ENCODE measurements around the gene SERPINE2.

SERPINE2 gene

GRCh38 chr2:223935459-223936125 lies 103.5 kb downstream of the SERPINE2 start:
- no peaks in the 10 kb centered on the region for H3K27me3 ChIP-seq (ENCODE audit: control insufficient read depth, insufficient read depth, low read length, poor library complexity, severe bottlenecking)
- H3K4me3 ChIP-seq (ENCODE audit: insufficient read depth, low read depth, low read length): no peak overlapping the region
- no peaks in the 10 kb centered on the region for H3K36me3 ChIP-seq (ENCODE audit: control insufficient read depth, insufficient read depth, low read length)
- H3K4me1 ChIP-seq (ENCODE audit: control insufficient read depth, insufficient read depth, low read length): peaks cover 3% of the 10 kb centered on the region
- no peaks in the 10 kb centered on the region for H3K9me3 ChIP-seq (ENCODE audit: control insufficient read depth, low read length)
- H3K27ac ChIP-seq (ENCODE audit: insufficient read depth, low read depth, low read length, poor library complexity, severe bottlenecking): no peak overlapping the region

GRCh38 chr2:223934870-223935269 lies 104.2 kb downstream of the SERPINE2 start:
- H3K4me3 ChIP-seq (ENCODE audit: insufficient read depth, low read depth, low read length): no peak overlapping the region
- H3K36me3 ChIP-seq (ENCODE audit: control insufficient read depth, insufficient read depth, low read length): no peaks in the 10 kb centered on the region
- H3K27me3 ChIP-seq (ENCODE audit: control insufficient read depth, insufficient read depth, low read length, poor library complexity, severe bottlenecking): no peaks in the 10 kb centered on the region
- peaks cover 3% of the 10 kb centered on the region for H3K4me1 ChIP-seq (ENCODE audit: control insufficient read depth, insufficient read depth, low read length)
- no peaks in the 10 kb centered on the region for H3K9me3 ChIP-seq (ENCODE audit: control insufficient read depth, low read length)
- WGBS, 2 experiments: 50 to 52% methylated on average over 6 of the region's 6 CpGs
- H3K27ac ChIP-seq (ENCODE audit: insufficient read depth, low read depth, low read length, poor library complexity, severe bottlenecking): no peak overlapping the region

GRCh38 chr2:223932816-223933800 lies 106.0 kb downstream of the SERPINE2 start:
- WGBS, 2 experiments: 92 to 93% methylated on average over 6 of the region's 6 CpGs
- H3K27me3 ChIP-seq (ENCODE audit: control insufficient read depth, insufficient read depth, low read length, poor library complexity, severe bottlenecking): no peaks in the 10 kb centered on the region
- H3K36me3 ChIP-seq (ENCODE audit: control insufficient read depth, insufficient read depth, low read length): no peaks in the 10 kb centered on the region
- H3K9me3 ChIP-seq (ENCODE audit: control insufficient read depth, low read length): no peaks in the 10 kb centered on the region
- peaks cover 3% of the 10 kb centered on the region for H3K4me1 ChIP-seq (ENCODE audit: control insufficient read depth, insufficient read depth, low read length)
- H3K27ac ChIP-seq (ENCODE audit: insufficient read depth, low read depth, low read length, poor library complexity, severe bottlenecking): no peak overlapping the region
- H3K4me3 ChIP-seq (ENCODE audit: insufficient read depth, low read depth, low read length): no peak overlapping the region

DNA sequence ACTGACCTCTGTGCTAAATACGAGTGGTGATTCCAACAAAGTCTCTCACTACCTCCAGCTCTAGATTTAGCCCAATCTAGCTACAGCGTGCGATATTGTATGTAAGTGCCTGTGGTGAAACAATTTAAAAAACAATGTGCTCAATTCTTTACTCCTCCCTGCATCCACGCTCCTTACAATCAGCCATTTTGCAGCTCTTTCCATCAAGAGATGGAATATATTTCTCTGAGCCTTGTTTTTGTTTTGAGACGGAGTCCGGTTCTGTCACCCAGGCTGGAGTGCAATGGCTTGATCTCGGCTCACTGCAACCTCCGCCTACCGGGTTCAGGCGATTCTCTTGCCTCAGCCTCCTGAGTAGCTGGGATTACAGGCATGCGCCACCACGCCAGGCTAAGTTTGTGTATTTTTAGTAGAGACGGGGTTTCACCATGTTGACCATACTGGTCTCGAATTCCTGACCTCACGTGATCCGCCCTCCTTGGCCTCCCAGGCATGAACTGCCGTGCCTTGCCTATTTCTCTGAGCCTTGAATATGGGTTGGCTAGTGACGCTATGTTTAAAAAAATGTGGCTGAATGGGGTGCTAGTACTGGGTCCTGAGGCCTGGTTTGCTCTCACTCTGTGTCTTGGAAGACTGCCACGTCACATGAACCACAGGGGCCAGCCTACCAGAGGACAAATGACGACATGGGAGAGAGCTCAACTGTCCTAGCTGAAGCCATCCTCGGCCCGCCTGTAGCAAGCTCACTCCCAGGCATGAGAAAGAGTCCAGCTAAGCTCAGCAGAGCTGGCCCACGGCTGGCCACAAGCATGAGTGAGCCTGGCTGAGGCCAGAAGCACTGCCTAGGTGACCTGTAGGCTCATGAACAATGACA lies 108.7 kb downstream of the SERPINE2 start:
- no peak overlapping the region for H3K27ac ChIP-seq (ENCODE audit: insufficient read depth, low read depth, low read length, poor library complexity, severe bottlenecking)

GRCh38 chr2:223929571-223930102 lies 109.4 kb downstream of the SERPINE2 start:
- WGBS, 2 experiments: 90 to 98% methylated on average over 4 of the region's 4 CpGs
- H3K9me3 ChIP-seq (ENCODE audit: control insufficient read depth, low read length): no peaks in the 10 kb centered on the region
- no peaks in the 10 kb centered on the region for H3K4me1 ChIP-seq (ENCODE audit: control insufficient read depth, insufficient read depth, low read length)
- H3K27me3 ChIP-seq (ENCODE audit: control insufficient read depth, insufficient read depth, low read length, poor library complexity, severe bottlenecking): no peaks in the 10 kb centered on the region
- H3K36me3 ChIP-seq (ENCODE audit: control insufficient read depth, insufficient read depth, low read length): no peaks in the 10 kb centered on the region
- H3K27ac ChIP-seq (ENCODE audit: insufficient read depth, low read depth, low read length, poor library complexity, severe bottlenecking): no peak overlapping the region
- no peak overlapping the region for H3K4me3 ChIP-seq (ENCODE audit: insufficient read depth, low read depth, low read length)

More for the DNA sequence above, 108.7 kb downstream of the SERPINE2 start:
- Histone ChIP-seq H3K4me1 (ENCODE audit: control insufficient read depth, insufficient read depth, low read length) (no peaks in the 10 kb centered on the region), H3K36me3 (ENCODE audit: control insufficient read depth, insufficient read depth, low read length) (no peaks in the 10 kb centered on the region), H3K9me3 (ENCODE audit: control insufficient read depth, low read length) (no peaks in the 10 kb centered on the region), H3K4me3 (ENCODE audit: insufficient read depth, low read depth, low read length) (no peak overlapping the region), H3K27me3 (ENCODE audit: control insufficient read depth, insufficient read depth, low read length, poor library complexity, severe bottlenecking) (no peaks in the 10 kb centered on the region)
- WGBS, 2 experiments: 82 to 86% methylated on average over 22 to 23 of the region's 23 CpGs

DNA sequence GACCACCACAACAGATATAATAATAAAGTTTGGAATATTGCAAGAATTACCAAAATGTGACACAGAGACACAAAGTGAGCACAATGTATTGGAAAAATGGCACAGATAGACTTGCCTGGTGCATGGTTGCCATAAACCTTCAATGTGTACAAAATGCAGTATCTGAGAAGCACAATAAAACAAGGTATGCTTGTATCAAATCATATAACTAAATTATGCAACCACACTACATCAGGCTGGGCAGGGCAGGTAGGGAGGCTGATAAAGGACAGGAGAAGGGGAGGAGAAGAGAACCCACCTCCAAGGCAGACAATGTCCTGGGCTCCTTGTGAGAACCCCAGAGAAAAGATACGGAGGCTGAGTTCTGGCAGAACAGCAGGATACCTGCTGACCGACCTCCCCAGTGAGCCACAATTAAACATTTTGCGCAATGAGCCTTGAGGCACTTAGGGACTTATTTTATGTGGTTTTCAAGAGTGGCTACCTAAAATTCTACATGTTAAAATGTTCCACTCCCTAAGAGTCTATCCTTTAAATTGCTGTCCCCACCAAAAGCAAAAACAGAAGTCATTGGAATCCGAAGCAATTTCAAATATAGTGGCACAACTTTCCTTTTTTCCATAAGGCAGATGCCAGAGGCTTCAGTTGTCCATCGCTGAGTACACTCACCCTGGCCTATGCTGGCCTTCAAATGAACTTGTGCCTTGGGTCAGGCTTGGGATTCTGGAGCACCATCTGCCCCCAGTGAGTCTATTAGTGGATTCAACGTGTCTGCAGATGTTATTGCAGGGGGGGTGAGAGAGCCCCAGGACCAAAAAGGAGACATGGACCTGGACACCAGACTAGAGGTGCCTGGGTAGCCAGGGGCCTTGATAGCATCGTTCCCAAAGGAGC lies 110.7 kb downstream of the SERPINE2 start:
- Histone ChIP-seq H3K4me1 (ENCODE audit: control insufficient read depth, insufficient read depth, low read length) (no peaks in the 10 kb centered on the region), H3K27ac (ENCODE audit: insufficient read depth, low read depth, low read length, poor library complexity, severe bottlenecking) (no peak overlapping the region), H3K27me3 (ENCODE audit: control insufficient read depth, insufficient read depth, low read length, poor library complexity, severe bottlenecking) (no peaks in the 10 kb centered on the region), H3K4me3 (ENCODE audit: insufficient read depth, low read depth, low read length) (no peak overlapping the region), H3K9me3 (ENCODE audit: control insufficient read depth, low read length) (no peaks in the 10 kb centered on the region), H3K36me3 (ENCODE audit: control insufficient read depth, insufficient read depth, low read length) (no peaks in the 10 kb centered on the region)
- 92 to 94% methylated on average over 7 of the region's 7 CpGs for WGBS, 2 experiments

DNA sequence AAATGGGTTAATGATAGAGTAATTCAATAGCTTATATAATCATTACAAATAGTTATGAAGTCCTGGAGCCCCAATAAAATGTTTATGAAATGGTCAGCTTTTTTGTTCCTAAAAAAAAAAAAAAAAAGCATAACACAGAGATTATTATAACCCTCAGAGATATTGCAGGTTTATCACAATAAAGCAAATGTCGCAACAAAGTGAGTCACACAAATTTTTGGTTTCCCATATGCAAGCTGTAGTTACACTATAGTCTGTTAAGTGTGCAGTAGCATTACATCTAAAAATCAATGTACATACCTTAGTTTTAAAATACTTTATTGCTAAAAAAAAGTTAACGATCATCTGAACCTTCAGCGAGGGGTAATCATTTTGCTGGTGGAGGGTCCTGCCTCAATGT lies 114.0 kb downstream of the SERPINE2 start:
- 94 to 97% methylated on average over 3 of the region's 3 CpGs for WGBS, 2 experiments
- Histone ChIP-seq H3K4me1 (ENCODE audit: control insufficient read depth, insufficient read depth, low read length) (no peaks in the 10 kb centered on the region), H3K9me3 (ENCODE audit: control insufficient read depth, low read length) (no peaks in the 10 kb centered on the region), H3K27me3 (ENCODE audit: control insufficient read depth, insufficient read depth, low read length, poor library complexity, severe bottlenecking) (no peaks in the 10 kb centered on the region), H3K4me3 (ENCODE audit: insufficient read depth, low read depth, low read length) (no peak overlapping the region), H3K27ac (ENCODE audit: insufficient read depth, low read depth, low read length, poor library complexity, severe bottlenecking) (no peak overlapping the region), H3K36me3 (ENCODE audit: control insufficient read depth, insufficient read depth, low read length) (no peaks in the 10 kb centered on the region)
